Pulmonary artery endothelial cell (primary cell): Measurements from ENCODE around the gene H2BW2. TPM values are rescaled to one million over a fixed set of nuclear protein-coding genes. Genes with fewer than 3 reads are reported as not detected.

Experiments
- total RNA-seq: library from RNA; depleted of rRNA; stranded (reverse); fragments of >200 nt; gene quantifications from 2 replicates; pipeline ENCODE4 v1.2.3, GENCODE V29; 2014

The H2BW2 gene
- total RNA-seq, 1 donor from 2014 or later = not detected

Other genes with a start within 250 kb of the H2BW2 start
- gene RAB9B, start 207.7 kb upstream of the H2BW2 start, total RNA-seq = 0.35 and 0.40 TPM in 2 replicates
- 3.9 and 5.9 TPM in 2 replicates for gene TMSB15B, start 77.3 kb upstream of the H2BW2 start, total RNA-seq
- not detected in 2 replicates for gene H2BW1, start 26.2 kb upstream of the H2BW2 start, total RNA-seq
- 2.5 and 3.1 TPM in 2 replicates for gene TMSB15C, start 36.3 kb downstream of the H2BW2 start, total RNA-seq
- 0.88 and 1.9 TPM in 2 replicates for gene ZCCHC18, start 72.6 kb downstream of the H2BW2 start, total RNA-seq
- gene SLC25A53, start 117.1 kb downstream of the H2BW2 start, total RNA-seq = 8.7 and 12.5 TPM in 2 replicates
- 28.6 and 37.0 TPM in 2 replicates for gene FAM199X, start 126.5 kb downstream of the H2BW2 start, total RNA-seq
- gene ESX1, start 215.0 kb downstream of the H2BW2 start, total RNA-seq = not detected in 2 replicates